HepG2 (cell line): ENCODE results near the gene APOBEC3H. TPM values are rescaled to one million over a fixed set of nuclear protein-coding genes. Genes with fewer than 3 reads are reported as not detected.

Experiments used
- BRF2 ChIP-seq: sonication (generic); formaldehyde crosslinking; IDR thresholded peaks from 2 replicates; pipeline ENCODE4 v1.8.1; 2022; ENCODE audit warnings: mild to moderate bottlenecking, missing genetic modification reagents
- CENPT ChIP-seq: sonication (generic); formaldehyde crosslinking; IDR thresholded peaks from 2 replicates; pipeline ENCODE4 v1.8.0; 2022; ENCODE audit warnings: low read depth, mild to moderate bottlenecking, moderate library complexity, missing genetic modification reagents
- CHD4 ChIP-seq: fragments of 200-600 bp; sonication (generic); IDR thresholded peaks from 2 replicates; pipeline ENCODE4 v1.7.0; 2017; ENCODE audit warnings: mild to moderate bottlenecking, low read length, borderline replicate concordance
- GMEB2 ChIP-seq: IDR thresholded peaks from 2 replicates; pipeline ENCODE4 v1.6.1; 2016; ENCODE audit warnings: missing biosample characterization, missing genetic modification reagents, low read depth
- HBP1 ChIP-seq: IDR thresholded peaks from 2 replicates; pipeline ENCODE4 v1.6.1; 2016; ENCODE audit warnings: low read depth, control low read depth
- HNRNPK ChIP-seq: fragments of 200-400 bp; formaldehyde crosslinking; IDR thresholded peaks from 2 replicates; pipeline ENCODE4 v1.6.1; 2018; ENCODE audit warnings: low read length, low read depth, moderate library complexity, mild to moderate bottlenecking; ENCODE audit not compliant: poor library complexity, severe bottlenecking
- IRX3 ChIP-seq: sonication (generic); formaldehyde crosslinking; IDR thresholded peaks from 2 replicates; pipeline ENCODE4 v1.8.1; 2023; ENCODE audit warnings: mild to moderate bottlenecking, low read depth, missing genetic modification reagents, borderline replicate concordance
- NR2F2 ChIP-seq: IDR thresholded peaks from 2 replicates; pipeline ENCODE4 v1.6.1; 2012; ENCODE audit warnings: low read depth, inconsistent platforms, borderline replicate concordance
- TOPORS ChIP-seq: sonication (generic); formaldehyde crosslinking; IDR thresholded peaks from 2 replicates; pipeline ENCODE4 v1.8.0; 2023; ENCODE audit warnings: mild to moderate bottlenecking, missing genetic modification reagents
- UBTF ChIP-seq: sonication (generic); formaldehyde crosslinking; IDR thresholded peaks from 2 replicates; pipeline ENCODE4 v1.4.0; 2020; ENCODE audit warnings: mild to moderate bottlenecking, missing genetic modification reagents
- ZFX ChIP-seq: sonication (generic); formaldehyde crosslinking; IDR thresholded peaks from 2 replicates; pipeline ENCODE4 v1.4.0; 2020; ENCODE audit warnings: mild to moderate bottlenecking, low read depth, missing genetic modification reagents, moderate library complexity
- ZKSCAN5 ChIP-seq: sonication (generic); formaldehyde crosslinking; IDR thresholded peaks from 2 replicates; pipeline ENCODE4 v1.5.1; 2020; ENCODE audit warnings: mild to moderate bottlenecking, missing genetic modification reagents
- ZNF280D ChIP-seq: sonication (generic); formaldehyde crosslinking; IDR thresholded peaks from 2 replicates; pipeline ENCODE4 v1.5.1; 2020; ENCODE audit warnings: mild to moderate bottlenecking, missing genetic modification reagents
- ZNF572 ChIP-seq: sonication (generic); formaldehyde crosslinking; IDR thresholded peaks from 2 replicates; pipeline ENCODE4 v1.5.1; 2020; ENCODE audit warnings: mild to moderate bottlenecking, missing genetic modification reagents
- ZNF616 ChIP-seq: sonication (generic); formaldehyde crosslinking; IDR thresholded peaks from 2 replicates; pipeline ENCODE4 v1.5.0; 2020; ENCODE audit warnings: low read depth, mild to moderate bottlenecking, missing genetic modification reagents
- ZNF710 ChIP-seq: sonication (generic); formaldehyde crosslinking; IDR thresholded peaks from 2 replicates; pipeline ENCODE4 v1.5.0; 2020; ENCODE audit warnings: mild to moderate bottlenecking, missing genetic modification reagents, borderline replicate concordance
- polyA plus RNA-seq, 8 experiments: library from polyadenylated mRNA; depleted of rRNA in 3 of 8; stranded (reverse) in 7 of 8; unstranded in 1 of 8; fragments of >200 nt; fragmentation: Illumina TruSeq in 4 of 8; extraction: Trizol in 4 of 8; gene quantifications; 2 replicates each; pipeline versions ENCODE4 v1.2.1 to v1.2.3, GENCODE V29; 2011 to 2016; ENCODE audit warnings: low read depth in 4 of 8, missing spikeins in 1 of 8, mixed read lengths in 1 of 8; ENCODE audit not compliant: insufficient read depth in 1 of 8
- total RNA-seq, 5 experiments: library from RNA; depleted of rRNA; stranded (reverse); fragments of >200 nt; fragmentation: Illumina TruSeq; extraction: Trizol; gene quantifications; 2 replicates each; pipeline ENCODE4 v1.2.3, GENCODE V29; 2016; ENCODE audit warnings: low read depth in 1 of 5

APOBEC3H gene
- total and polyA plus RNA-seq, 2 of the 13 experiments (the other 11 are each of a cell fraction or from before 2014, with no cell fraction given), result 0.18 to 0.31 TPM

- TF ChIP-seq ZNF710, result peak; percentile 47; the same call in 1 of the 2 replicates
- TF ChIP-seq HNRNPK, result no peak
- peak; percentile 34; the same call in 1 of the 2 replicates for TF ChIP-seq UBTF (CRISPR knock-in tag)
- 0 out of 2 replicates have a peak, but pooled peaks have one; percentile 47 for TF ChIP-seq IRX3 (CRISPR knock-in tag)
- no peak for TF ChIP-seq BRF2
- peak; percentile 47 for TF ChIP-seq GMEB2 (CRISPR knock-in tag)
- no peak for TF ChIP-seq CENPT
- TF ChIP-seq NR2F2, result no peak
- TF ChIP-seq ZFX (CRISPR knock-in tag), result peak; percentile 41; the same call in 1 of the 2 replicates
- peak; percentile 78 for TF ChIP-seq ZKSCAN5 (CRISPR knock-in tag)
- no peak for TF ChIP-seq HBP1 (CRISPR knock-in tag)
- TF ChIP-seq CHD4, result no peak
- no peak for TF ChIP-seq TOPORS (CRISPR knock-in tag)
- TF ChIP-seq ZNF572 (CRISPR knock-in tag), result no peak
- TF ChIP-seq ZNF616 (CRISPR knock-in tag), result no peak
- TF ChIP-seq ZNF280D (CRISPR knock-in tag), result no peak
Measured at GRCh38 chr22:39152511-39153219, 55.6 kb downstream of the APOBEC3H start, which contains the start of gene CBX7 (continued).
